Stimulated activated CD4-positive, alpha-beta T cell treated with anti-CD3 and anti-CD28 coated beads, Interleukin-15, amount 100 ng/mL, for 1 hour (primary cell): ENCODE data around the gene RNF112.
"Not testable (repeated sequence)": the region's sequence is repeated elsewhere in the genome, so short reads cannot be mapped to it uniquely, and the experiment has no call there.

Source experiments
- DNase-seq, 2 donors: peaks; one replicate each; pipeline ENCODE4 v3.0.0-alpha.2; 2020; ENCODE audit warnings: low read depth in 1 of 2, low spot score in 1 of 2

The RNF112 gene

GRCh38 chr17:19447085-19447583, 36.1 kb downstream of the RNF112 start:
- peak; percentile 5 to 21 for DNase-seq

- no peak for DNase-seq
These were observed 37.6 kb downstream of the RNF112 start for GRCh38 chr17:19448341-19449268.

GRCh38 chr17:19449656-19450055, 38.6 kb downstream of the RNF112 start:
- DNase-seq: no peak

- no peak for DNase-seq
These were observed 42.3 kb downstream of the RNF112 start for GRCh38 chr17:19453296-19453695.

- DNase-seq: no peak
These were observed 43.0 kb downstream of the RNF112 start for GRCh38 chr17:19454074-19454473.

- DNase-seq: no peak
These were observed 45.2 kb downstream of the RNF112 start for GRCh38 chr17:19456016-19456927.

GRCh38 chr17:19457046-19457445, 46.0 kb downstream of the RNF112 start:
- DNase-seq: no peak

- DNase-seq: no peak
These were observed 46.8 kb downstream of the RNF112 start for GRCh38 chr17:19457830-19458271.

GRCh38 chr17:19458481-19458880, 47.4 kb downstream of the RNF112 start:
- not testable (repeated sequence) for DNase-seq

- not testable (repeated sequence) for DNase-seq
These were observed 48.1 kb downstream of the RNF112 start for GRCh38 chr17:19459018-19459655.

GRCh38 chr17:19460700-19461099, 49.7 kb downstream of the RNF112 start:
- DNase-seq: no peak

- no peak for DNase-seq
These were observed 50.1 kb downstream of the RNF112 start for GRCh38 chr17:19461116-19461515.

- no peak for DNase-seq
These were observed 50.6 kb downstream of the RNF112 start for GRCh38 chr17:19461681-19462080.

- not testable (repeated sequence) for DNase-seq
These were observed 51.5 kb downstream of the RNF112 start for GRCh38 chr17:19462456-19463035.

GRCh38 chr17:19464031-19465026, 53.3 kb downstream of the RNF112 start:
- DNase-seq: no peak
